Chondrocyte (in vitro differentiated cells): ENCODE measurements around the gene PDZD2. TPM values are rescaled to one million over a fixed set of nuclear protein-coding genes. Genes with fewer than 3 reads are reported as not detected.

Experiments used
- DNase-seq: peaks from one replicate; pipeline ENCODE4 v3.0.0; 2021; ENCODE audit warnings: mixed read lengths, low spot score
- H3K27ac Mint-ChIP-seq: one replicate; pipeline ENCODE4 v1.8.0; 2021; ENCODE audit warnings: mild to moderate bottlenecking, moderate library complexity, mixed read lengths; ENCODE audit not compliant: unreplicated experiment
- H3K27me3 Mint-ChIP-seq: 2 replicates; pipeline ENCODE4 v1.8.0; 2021; ENCODE audit warnings: low read depth, mixed read lengths
- H3K36me3 Mint-ChIP-seq: 2 replicates; pipeline ENCODE4 v1.8.0; 2021; ENCODE audit warnings: low read depth, mixed read lengths
- H3K4me1 Mint-ChIP-seq: 2 replicates; pipeline ENCODE4 v1.8.0; 2021; ENCODE audit warnings: low read depth, mild to moderate bottlenecking, mixed read lengths
- H3K4me3 Mint-ChIP-seq: one replicate; pipeline ENCODE4 v1.8.0; 2021; ENCODE audit warnings: mild to moderate bottlenecking, moderate library complexity, mixed read lengths; ENCODE audit not compliant: unreplicated experiment
- H3K9me3 Mint-ChIP-seq: 2 replicates; pipeline ENCODE4 v1.8.0; 2021; ENCODE audit warnings: low read depth, mixed read lengths
- CTCF ChIP-seq: fragments of 200-600 bp; sonication (generic); IDR thresholded peaks from 2 replicates; pipeline ENCODE4 v1.5.0; 2021; ENCODE audit warnings: antibody characterized with exemption, mild to moderate bottlenecking, moderate library complexity
- total RNA-seq: library from RNA; stranded (reverse); gene quantifications from 3 replicates; pipeline ENCODE4 v1.2.1, GENCODE V29; 2021

PDZD2 gene
- total RNA-seq, 1 donor from 2014 or later: 30.9 TPM

- Mint-ChIP-seq H3K9me3 (no peaks in the 10 kb centered on the region), H3K36me3 (no peaks in the 10 kb centered on the region), H3K4me1 (peaks cover 14% of the 10 kb centered on the region), H3K27me3 (peaks cover 18% of the 10 kb centered on the region), H3K4me3 (no peak overlapping the region), H3K27ac (no peak overlapping the region)
- DNase-seq: no peak
- TF ChIP-seq CTCF: no peak
Observed at GRCh38 chr5:31641059-31641458, 2.1 kb downstream of the PDZD2 start.

GRCh38 chr5:31641575-31641974, 2.6 kb downstream of the PDZD2 start:
- peaks cover 18% of the 10 kb centered on the region for H3K27me3 Mint-ChIP-seq
- H3K4me3 Mint-ChIP-seq: no peak overlapping the region
- no peaks in the 10 kb centered on the region for H3K9me3 Mint-ChIP-seq
- H3K4me1 Mint-ChIP-seq: peaks cover 14% of the 10 kb centered on the region
- DNase-seq: no peak
- TF ChIP-seq CTCF: no peak
- no peak overlapping the region for H3K27ac Mint-ChIP-seq
- H3K36me3 Mint-ChIP-seq: no peaks in the 10 kb centered on the region

- Mint-ChIP-seq H3K36me3 (peaks cover 4% of the 10 kb centered on the region), H3K4me1 (no peaks in the 10 kb centered on the region), H3K9me3 (no peaks in the 10 kb centered on the region), H3K4me3 (no peak overlapping the region), H3K27me3 (peaks cover 31% of the 10 kb centered on the region), H3K27ac (no peak overlapping the region)
- no peak for TF ChIP-seq CTCF
- no peak for DNase-seq
Observed at GRCh38 chr5:31645420-31646081, 6.6 kb downstream of the PDZD2 start.

GRCh38 chr5:31648326-31648725, 9.4 kb downstream of the PDZD2 start:
- DNase-seq: no peak
- Mint-ChIP-seq H3K27me3 (peaks cover 39% of the 10 kb centered on the region), H3K4me3 (no peak overlapping the region), H3K27ac (no peak overlapping the region), H3K9me3 (no peaks in the 10 kb centered on the region), H3K4me1 (no peaks in the 10 kb centered on the region), H3K36me3 (peaks cover 5% of the 10 kb centered on the region)
- no peak for TF ChIP-seq CTCF

GRCh38 chr5:31651241-31651640, 12.3 kb downstream of the PDZD2 start:
- Mint-ChIP-seq H3K36me3 (peaks cover 5% of the 10 kb centered on the region), H3K4me3 (no peak overlapping the region), H3K27me3 (peaks cover 50% of the 10 kb centered on the region), H3K4me1 (no peaks in the 10 kb centered on the region), H3K27ac (no peak overlapping the region), H3K9me3 (no peaks in the 10 kb centered on the region)
- DNase-seq: no peak
- no peak for TF ChIP-seq CTCF
